Kidney (tissue), 14 donors: ENCODE data around the gene KCNB1. TPM values are rescaled to one million over a fixed set of nuclear protein-coding genes. Genes with fewer than 3 reads are reported as not detected.

Experiments
- DNase-seq, 5 donors: peaks; one replicate each; pipeline ENCODE4 v3.0.0-alpha.2; 2013 to 2020
- FAIRE-seq: peaks from 2 replicates; lab custom pipeline; 2012; peaks lifted over from hg19 to GRCh38; lab: Jason Lieb, UNC
- H3K27ac ChIP-seq, 2 donors: one replicate each; pipeline ENCODE4 v1.7.0; 2013; ENCODE audit warnings: low read depth in 2 of 2, low read length in 2 of 2, inconsistent platforms in 1 of 2
- H3K27me3 ChIP-seq: one replicate; pipeline ENCODE4 v1.7.1; 2013; ENCODE audit warnings: low read length, inconsistent platforms; ENCODE audit not compliant: control insufficient read depth, insufficient read depth
- H3K36me3 ChIP-seq, 3 donors: one replicate each; pipeline versions ENCODE4 v1.7.0 to v1.7.1; 2013; ENCODE audit warnings: low read length in 3 of 3, control low read depth in 1 of 3, inconsistent platforms in 1 of 3; ENCODE audit not compliant: insufficient read depth in 3 of 3, control insufficient read depth in 2 of 3
- H3K4me1 ChIP-seq, 3 donors: one replicate each; pipeline versions ENCODE4 v1.7.0 to v1.7.1; 2013; ENCODE audit warnings: low read length in 3 of 3, inconsistent platforms in 1 of 3, low read depth in 1 of 3; ENCODE audit not compliant: control insufficient read depth in 2 of 3, insufficient read depth in 2 of 3
- H3K4me3 ChIP-seq, 3 donors: one replicate each; pipeline versions ENCODE4 v1.7.0 to v1.8.1; 2013; ENCODE audit warnings: low read length in 3 of 3, control low read depth in 1 of 3, inconsistent platforms in 1 of 3
- H3K9ac ChIP-seq, 3 donors: one replicate each; pipeline versions ENCODE4 v1.7.0 to v1.7.1; 2013; ENCODE audit warnings: low read length in 3 of 3, control low read depth in 1 of 3, inconsistent platforms in 1 of 3
- H3K9me3 ChIP-seq, 3 donors: one replicate each; pipeline versions ENCODE4 v1.7.0 to v1.7.1; 2013; ENCODE audit warnings: low read length in 3 of 3, control low read depth in 1 of 3, inconsistent platforms in 1 of 3; ENCODE audit not compliant: control insufficient read depth in 2 of 3, insufficient read depth in 1 of 3
- intact Hi-C: fragments of 100-400 bp; cut with DNase I; formaldehyde crosslinking; loops from one replicate; pipeline ENCODE4 v1.11.1; 2022
- polyA plus RNA-seq: library from polyadenylated mRNA; stranded (reverse); fragments of 350-450 nt; fragmentation: Illumina TruSeq; extraction: RNeasy Lipid Tissue Mini Kit (QIAGEN cat#74804); gene quantifications from one replicate; pipeline ENCODE4 v1.2.3, GENCODE V29; 2014; ENCODE audit warnings: low read depth, low replicate concordance; ENCODE audit not compliant: insufficient read depth
- total RNA-seq: library from RNA; stranded (reverse); fragmentation: NEBNext Ultra II Directional; extraction: Animal tissue kit (Norgen Biotek cat#: 25700); gene quantifications from one replicate; pipeline ENCODE4 v1.2.1, GENCODE V29; 2021
- TF ChIP-seq, protein P1 (sequence below): IDR thresholded peaks from 3 replicates; pipeline ENCODE4 v1.5.1; 2012; ENCODE audit warnings: mild to moderate bottlenecking, moderate library complexity, borderline replicate concordance; ENCODE audit not compliant: insufficient read depth; ENCODE audit errors: extremely low read depth
- donor health status: control.
- donor health status: control.
- donor health status: control.
- donor health status: control.
- donor health status: control.
- donor health status: DM: yes; HTN: yes; CAD: no.
- donor health status: Normal renal cell carcinoma (clear cell type).

The KCNB1 gene
- total and polyA plus RNA-seq, 2 donors from 2014 or later = 0.26 to 1.2 TPM

DNA sequence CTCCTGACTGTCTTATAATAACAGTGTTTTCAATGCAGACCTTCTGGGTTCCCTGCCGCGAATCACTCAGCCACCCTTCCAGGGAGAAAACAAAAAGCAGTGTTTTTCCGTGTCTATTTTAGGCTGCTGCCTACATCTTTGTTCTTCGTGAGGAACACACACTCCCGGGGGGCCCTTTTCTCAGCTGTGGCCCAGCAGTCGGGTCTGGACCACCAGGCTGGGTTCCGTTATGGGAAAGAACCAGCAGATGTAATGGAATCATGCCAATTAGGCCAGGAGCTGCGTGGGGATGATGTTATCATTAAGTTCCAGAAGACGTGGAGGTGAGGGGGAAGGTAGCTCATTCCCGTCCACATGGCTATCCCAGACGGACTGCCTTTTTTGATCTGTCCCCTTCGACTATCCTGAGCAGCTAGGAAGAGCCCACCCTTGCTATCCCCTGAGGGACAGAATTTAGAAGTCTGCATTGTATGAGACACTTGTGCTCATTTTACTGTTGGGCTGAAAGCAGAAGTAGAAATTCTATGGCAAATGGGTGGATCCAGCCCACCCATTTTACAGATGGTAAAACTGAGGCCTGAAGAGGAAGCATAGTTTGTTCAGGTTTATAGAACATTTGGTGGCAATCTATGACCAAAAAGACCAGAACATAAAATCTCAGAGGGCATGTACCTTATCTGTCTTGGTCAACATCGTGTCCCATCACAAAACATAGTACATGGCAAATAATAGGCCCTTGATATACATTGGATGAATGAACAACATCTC lies 54.5 kb downstream of the KCNB1 start:
- DNase-seq (no peak), FAIRE-seq (no peak)
- Histone ChIP-seq H3K4me3 (no peak overlapping the region), H3K36me3 (no peaks in the 10 kb centered on the region), H3K9me3 (no peaks in the 10 kb centered on the region), H3K27ac (no peak overlapping the region), H3K27me3 (no peaks in the 10 kb centered on the region), H3K4me1 (no peaks in the 10 kb centered on the region), H3K9ac (no peak overlapping the region)
- TF ChIP-seq, protein P1, sequence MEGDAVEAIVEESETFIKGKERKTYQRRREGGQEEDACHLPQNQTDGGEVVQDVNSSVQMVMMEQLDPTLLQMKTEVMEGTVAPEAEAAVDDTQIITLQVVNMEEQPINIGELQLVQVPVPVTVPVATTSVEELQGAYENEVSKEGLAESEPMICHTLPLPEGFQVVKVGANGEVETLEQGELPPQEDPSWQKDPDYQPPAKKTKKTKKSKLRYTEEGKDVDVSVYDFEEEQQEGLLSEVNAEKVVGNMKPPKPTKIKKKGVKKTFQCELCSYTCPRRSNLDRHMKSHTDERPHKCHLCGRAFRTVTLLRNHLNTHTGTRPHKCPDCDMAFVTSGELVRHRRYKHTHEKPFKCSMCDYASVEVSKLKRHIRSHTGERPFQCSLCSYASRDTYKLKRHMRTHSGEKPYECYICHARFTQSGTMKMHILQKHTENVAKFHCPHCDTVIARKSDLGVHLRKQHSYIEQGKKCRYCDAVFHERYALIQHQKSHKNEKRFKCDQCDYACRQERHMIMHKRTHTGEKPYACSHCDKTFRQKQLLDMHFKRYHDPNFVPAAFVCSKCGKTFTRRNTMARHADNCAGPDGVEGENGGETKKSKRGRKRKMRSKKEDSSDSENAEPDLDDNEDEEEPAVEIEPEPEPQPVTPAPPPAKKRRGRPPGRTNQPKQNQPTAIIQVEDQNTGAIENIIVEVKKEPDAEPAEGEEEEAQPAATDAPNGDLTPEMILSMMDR = no peak
- intact Hi-C loops = no loop called here

DNA sequence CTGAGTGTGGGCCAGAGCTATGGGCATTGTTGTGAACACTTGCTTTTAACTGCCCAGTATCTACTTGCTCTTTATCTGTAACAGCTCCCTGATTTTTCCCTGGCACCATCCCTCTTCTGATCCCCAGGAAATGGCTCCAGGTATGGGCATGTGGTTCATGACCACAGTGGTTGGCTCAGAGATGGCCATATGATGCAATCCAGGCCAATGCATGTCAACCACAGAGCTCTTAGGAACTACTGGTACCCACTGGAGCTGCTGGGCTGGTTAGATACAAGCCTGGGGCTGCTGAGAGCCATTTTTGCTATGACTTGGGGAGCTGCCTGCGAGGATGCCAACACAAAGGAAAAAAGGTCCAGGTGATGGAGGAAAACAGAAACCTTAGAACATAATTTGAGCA lies 55.6 kb downstream of the KCNB1 start:
- TF ChIP-seq, protein P1 = no peak
- H3K4me3 ChIP-seq = no peak overlapping the region
- H3K27ac ChIP-seq = no peak overlapping the region
- no peak overlapping the region for H3K9ac ChIP-seq
- no peaks in the 10 kb centered on the region for H3K4me1 ChIP-seq
- intact Hi-C loops = no loop called here
- H3K36me3 ChIP-seq = no peaks in the 10 kb centered on the region
- no peaks in the 10 kb centered on the region for H3K27me3 ChIP-seq
- DNase-seq (no peak), FAIRE-seq (no peak)
- no peaks in the 10 kb centered on the region for H3K9me3 ChIP-seq

DNA sequence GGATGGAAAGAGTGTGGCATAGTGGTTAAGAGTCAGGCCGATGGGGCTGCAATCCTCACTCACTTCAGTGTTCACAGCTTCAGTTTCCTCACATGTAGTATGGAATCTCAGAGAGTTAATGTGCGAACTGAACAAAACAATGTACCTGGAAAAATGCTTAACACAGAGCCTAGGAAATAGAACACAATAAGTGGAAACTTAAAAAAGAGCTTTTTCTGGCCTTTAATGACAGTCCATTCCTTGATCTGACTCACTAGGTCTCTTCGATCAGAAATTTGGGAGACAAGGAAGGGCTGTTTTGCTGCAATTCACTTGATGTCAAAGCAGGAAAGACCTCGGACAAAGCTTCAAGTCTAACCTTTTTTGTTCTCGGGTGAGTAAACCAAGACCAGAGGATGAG lies 56.1 kb downstream of the KCNB1 start:
- DNase-seq = no peak
- Histone ChIP-seq H3K27me3 (no peaks in the 10 kb centered on the region), H3K27ac (no peak overlapping the region), H3K36me3 (no peaks in the 10 kb centered on the region), H3K4me1 (no peaks in the 10 kb centered on the region), H3K9me3 (no peaks in the 10 kb centered on the region), H3K9ac (no peak overlapping the region), H3K4me3 (no peak overlapping the region)
- FAIRE-seq = no peak
- intact Hi-C loops = no loop called here
- TF ChIP-seq, protein P1 = no peak
